Measurements from ENCODE around the gene MAP3K3.

The MAP3K3 gene

GRCh38 chr17:63658366-63658765, 36.1 kb downstream of the MAP3K3 start:
- DNase-seq = no peak

- DNase-seq = no peak
Observed at GRCh38 chr17:63659850-63660249, 37.6 kb downstream of the MAP3K3 start.

GRCh38 chr17:63665527-63666214, 43.5 kb downstream of the MAP3K3 start:
- DNase-seq = no peak

- DNase-seq = no peak
Observed at GRCh38 chr17:63672856-63673255, 50.6 kb downstream of the MAP3K3 start.

GRCh38 chr17:63675231-63675606, 53.0 kb downstream of the MAP3K3 start:
- DNase-seq = no peak

GRCh38 chr17:63675607-63676546, 53.7 kb downstream of the MAP3K3 start:
- no peak for DNase-seq

- no peak for DNase-seq
Observed at GRCh38 chr17:63676584-63676983, 54.4 kb downstream of the MAP3K3 start.

- no peak for DNase-seq
Observed at GRCh38 chr17:63679214-63679613, 57.0 kb downstream of the MAP3K3 start.

- DNase-seq = no peak
Observed at GRCh38 chr17:63680700-63681099, 58.5 kb downstream of the MAP3K3 start.

- DNase-seq = no peak
Observed at GRCh38 chr17:63681530-63681929, 59.3 kb downstream of the MAP3K3 start.

GRCh38 chr17:63682441-63682840, 60.2 kb downstream of the MAP3K3 start:
- DNase-seq = no peak

- DNase-seq = no peak
Observed at GRCh38 chr17:63682981-63683380, 60.8 kb downstream of the MAP3K3 start.

- DNase-seq = no peak
Observed at GRCh38 chr17:63685041-63685440, 62.8 kb downstream of the MAP3K3 start.

- DNase-seq = no peak
Observed at GRCh38 chr17:63685578-63685977, 63.4 kb downstream of the MAP3K3 start.

GRCh38 chr17:63686138-63686685, 64.0 kb downstream of the MAP3K3 start:
- DNase-seq = no peak

- no peak for DNase-seq
Observed at GRCh38 chr17:63688396-63689020, 66.3 kb downstream of the MAP3K3 start.

GRCh38 chr17:63689479-63689878, 67.3 kb downstream of the MAP3K3 start:
- no peak for DNase-seq

- DNase-seq = no peak
Observed at GRCh38 chr17:63692195-63692816, 70.1 kb downstream of the MAP3K3 start.

GRCh38 chr17:63693411-63694113, 71.3 kb downstream of the MAP3K3 start:
- no peak for DNase-seq

- DNase-seq = no peak
Observed at GRCh38 chr17:63694229-63694949, 72.2 kb downstream of the MAP3K3 start.

GRCh38 chr17:63694950-63695773, 72.9 kb downstream of the MAP3K3 start:
- no peak for DNase-seq
